GM12872 (cell line): ENCODE results near the gene CFAP20DC.

ENCODE experiments used
- TF ChIP-seq, protein P1 (sequence below): IDR thresholded peaks from 3 replicates; pipeline ENCODE4 v1.5.1; 2011; ENCODE audit warnings: low read depth, mild to moderate bottlenecking, low read length, moderate library complexity; ENCODE audit not compliant: insufficient read depth

Gene CFAP20DC

DNA sequence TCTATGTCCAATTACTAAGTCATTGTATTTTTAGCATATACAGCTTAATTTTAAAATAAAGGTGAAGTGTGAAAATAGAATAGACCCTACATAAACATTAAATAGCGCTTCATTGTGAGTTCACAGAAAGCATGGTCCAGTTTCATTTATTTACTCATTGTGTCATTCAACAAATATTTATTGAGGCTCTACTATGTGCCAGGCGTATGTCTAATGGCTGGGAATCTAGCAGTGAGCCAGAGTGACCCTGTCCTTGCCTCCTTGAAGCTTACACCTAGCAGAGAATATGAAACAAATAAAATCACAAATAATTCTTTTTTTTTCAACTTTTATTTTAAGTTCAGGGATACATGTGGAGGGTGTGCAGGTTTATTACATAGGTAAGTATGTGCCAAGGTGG is 161.7 kb downstream of the CFAP20DC start:
- TF ChIP-seq, protein P1, sequence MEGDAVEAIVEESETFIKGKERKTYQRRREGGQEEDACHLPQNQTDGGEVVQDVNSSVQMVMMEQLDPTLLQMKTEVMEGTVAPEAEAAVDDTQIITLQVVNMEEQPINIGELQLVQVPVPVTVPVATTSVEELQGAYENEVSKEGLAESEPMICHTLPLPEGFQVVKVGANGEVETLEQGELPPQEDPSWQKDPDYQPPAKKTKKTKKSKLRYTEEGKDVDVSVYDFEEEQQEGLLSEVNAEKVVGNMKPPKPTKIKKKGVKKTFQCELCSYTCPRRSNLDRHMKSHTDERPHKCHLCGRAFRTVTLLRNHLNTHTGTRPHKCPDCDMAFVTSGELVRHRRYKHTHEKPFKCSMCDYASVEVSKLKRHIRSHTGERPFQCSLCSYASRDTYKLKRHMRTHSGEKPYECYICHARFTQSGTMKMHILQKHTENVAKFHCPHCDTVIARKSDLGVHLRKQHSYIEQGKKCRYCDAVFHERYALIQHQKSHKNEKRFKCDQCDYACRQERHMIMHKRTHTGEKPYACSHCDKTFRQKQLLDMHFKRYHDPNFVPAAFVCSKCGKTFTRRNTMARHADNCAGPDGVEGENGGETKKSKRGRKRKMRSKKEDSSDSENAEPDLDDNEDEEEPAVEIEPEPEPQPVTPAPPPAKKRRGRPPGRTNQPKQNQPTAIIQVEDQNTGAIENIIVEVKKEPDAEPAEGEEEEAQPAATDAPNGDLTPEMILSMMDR = no peak

DNA sequence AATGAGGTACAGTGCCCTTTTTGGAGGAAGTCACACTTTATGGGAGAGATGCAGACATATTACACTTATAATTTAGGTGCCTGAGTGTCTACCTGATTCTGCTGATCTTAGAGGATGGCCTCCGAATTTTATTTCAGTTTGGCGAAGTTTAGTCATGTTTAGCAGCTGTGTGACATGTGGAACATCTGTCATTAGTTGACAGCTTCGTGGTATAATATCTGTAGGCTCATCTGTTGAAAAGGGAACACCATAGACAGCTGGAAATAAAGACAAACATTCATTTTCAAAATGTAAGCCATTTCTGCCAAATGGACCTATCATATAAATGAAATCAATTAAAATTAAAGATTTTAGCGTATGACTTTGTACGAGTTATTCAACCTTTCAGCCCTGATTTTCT is 165.4 kb downstream of the CFAP20DC start:
- TF ChIP-seq, protein P1 = no peak

DNA sequence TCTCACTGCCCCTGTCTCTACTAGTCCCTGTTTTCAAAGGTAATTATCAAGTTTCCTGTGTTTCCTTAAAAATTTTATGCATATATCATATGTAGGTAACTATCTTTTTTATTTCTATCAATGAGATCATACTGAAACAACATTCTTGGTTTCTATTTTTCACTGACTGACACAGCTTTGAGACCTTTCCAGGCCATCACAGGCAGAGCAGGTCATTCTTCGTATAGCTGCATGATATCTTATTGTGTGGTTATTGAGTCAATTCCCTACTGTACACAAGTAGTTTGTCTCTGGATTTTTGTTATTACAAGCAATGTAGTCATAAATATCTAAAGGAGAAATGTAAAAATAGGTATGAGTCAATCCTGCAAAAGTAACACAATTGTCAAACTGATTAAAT is 169.6 kb downstream of the CFAP20DC start:
- TF ChIP-seq, protein P1 = no peak

DNA sequence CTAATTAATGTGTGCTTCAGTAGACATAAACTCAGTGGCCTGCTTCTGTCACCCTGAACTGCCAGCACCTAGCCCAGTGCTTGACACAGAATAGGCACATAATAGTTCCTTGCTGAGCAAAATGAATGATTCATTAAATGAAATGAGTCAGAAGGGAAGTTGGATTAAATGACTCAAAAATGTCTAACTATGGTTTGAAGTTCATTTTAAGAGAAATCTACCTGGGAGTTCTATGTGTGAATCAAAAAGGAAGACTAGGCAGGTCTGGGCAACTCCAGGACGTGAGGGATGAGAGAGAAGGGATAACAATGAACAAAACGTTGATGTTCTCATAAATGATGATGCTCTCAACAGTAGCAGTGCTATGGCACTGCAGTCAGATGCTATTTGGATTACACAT is 175.0 kb downstream of the CFAP20DC start:
- TF ChIP-seq, protein P1 = no peak

DNA sequence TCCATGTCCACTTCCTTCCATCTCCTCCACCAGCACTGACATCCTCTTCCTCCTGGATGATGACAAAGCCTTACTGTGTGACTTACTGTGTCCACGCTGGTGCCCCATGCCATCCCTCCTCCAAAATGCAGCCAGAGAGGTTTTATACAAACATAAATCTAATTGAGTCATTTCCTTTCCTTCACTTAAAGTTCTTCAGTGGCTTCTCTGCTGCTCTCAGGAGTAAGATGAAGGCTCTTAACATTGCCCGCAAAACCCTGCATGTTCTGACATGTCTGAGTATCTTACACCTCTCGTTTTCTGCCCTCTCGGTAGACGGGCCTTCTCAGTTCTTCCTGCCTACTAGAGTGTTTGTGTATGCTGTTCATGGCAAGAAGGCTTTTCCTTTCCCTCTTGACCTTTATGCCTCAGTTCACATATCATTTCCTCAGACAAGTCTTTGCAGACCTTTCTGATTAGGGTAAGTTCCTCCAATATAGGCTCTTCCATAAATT is 175.5 kb downstream of the CFAP20DC start:
- TF ChIP-seq, protein P1 = no peak

DNA sequence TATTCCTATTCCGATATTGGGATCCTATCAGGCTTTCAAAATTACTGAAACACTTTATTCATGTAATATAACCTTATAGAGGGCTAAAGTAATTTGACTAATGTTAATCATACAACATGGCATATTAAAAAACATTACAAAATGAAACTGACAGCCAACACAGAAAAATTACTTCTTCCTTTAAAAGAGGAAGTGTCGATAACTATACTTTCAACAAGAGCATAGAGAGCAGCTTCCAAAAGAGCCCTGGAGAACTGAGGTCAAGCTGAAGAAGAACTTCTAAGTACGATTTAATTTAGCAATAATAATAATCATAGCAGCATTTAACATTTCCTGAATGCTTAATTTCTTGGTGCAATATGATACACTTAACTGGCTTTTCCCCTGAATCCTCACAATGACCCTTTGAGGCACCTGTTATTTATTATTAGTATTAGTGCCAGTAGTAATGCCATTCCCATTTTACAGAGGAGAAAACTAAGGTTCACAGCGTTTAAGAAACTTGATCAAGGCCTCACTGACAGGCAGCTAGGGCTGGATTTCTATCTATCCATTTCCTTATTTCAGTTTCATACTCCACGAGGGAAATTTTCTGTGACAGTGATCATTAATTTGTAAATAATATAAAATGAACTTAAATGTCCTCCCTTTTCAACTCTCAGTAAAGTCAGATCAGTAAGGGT is 181.6 kb downstream of the CFAP20DC start:
- TF ChIP-seq, protein P1 = no peak

DNA sequence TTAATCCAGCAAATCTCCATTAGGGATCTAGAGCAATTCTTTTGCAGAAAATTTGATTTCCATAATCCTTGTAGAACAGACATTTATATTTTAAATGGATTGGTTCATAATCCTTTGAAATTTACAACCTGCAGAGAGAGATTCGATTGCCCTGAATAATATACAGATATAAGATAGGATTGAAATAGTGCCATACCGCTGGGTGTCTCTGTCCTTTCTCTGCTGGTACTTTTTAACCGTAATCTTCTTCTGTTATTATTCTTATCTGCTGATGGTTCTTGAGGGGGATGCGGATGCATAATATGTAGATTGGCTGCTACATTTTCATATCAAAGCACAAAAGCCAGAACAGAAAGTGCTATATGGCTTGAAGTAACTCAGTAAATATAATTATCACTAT is 182.2 kb downstream of the CFAP20DC start:
- TF ChIP-seq, protein P1 = no peak

DNA sequence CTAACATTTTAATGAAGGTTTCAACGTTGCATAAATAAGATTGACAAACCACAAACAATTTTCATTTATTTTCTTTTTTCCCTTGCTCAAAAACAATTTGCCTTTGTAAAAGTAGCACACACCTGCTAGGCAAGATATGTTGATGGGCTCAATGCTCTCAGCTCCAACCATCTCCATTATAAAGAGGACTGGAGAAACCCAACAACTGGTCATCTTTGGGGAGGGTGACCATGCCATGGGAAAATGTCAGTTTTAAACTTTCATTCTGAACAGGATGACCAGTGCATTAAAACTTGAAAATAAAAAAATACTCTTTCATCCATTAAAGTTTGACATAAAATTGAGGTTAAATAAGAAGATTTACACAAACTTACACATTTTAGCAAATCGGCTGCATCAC is 183.7 kb downstream of the CFAP20DC start:
- TF ChIP-seq, protein P1 = no peak
